WERI-Rb-1 (cell line): ENCODE measurements around the gene ZYG11B.
"Not testable (repeated sequence)": the region's sequence is repeated elsewhere in the genome, so short reads cannot be mapped to it uniquely, and the experiment has no call there.

ENCODE experiments used
- DNase-seq: peaks from one replicate; pipeline ENCODE4 v3.0.0-alpha.2; 2020
- H3K27ac ChIP-seq: fragments of 250-450 bp; sonication (Bioruptor Pico); 2 replicates; pipeline ENCODE4 v1.5.1; 2020; ENCODE audit warnings: mild to moderate bottlenecking, moderate library complexity
- H3K27me3 ChIP-seq: fragments of 250-450 bp; sonication (Bioruptor Pico); 2 replicates; pipeline ENCODE4 v1.5.1; 2021; ENCODE audit warnings: mild to moderate bottlenecking, low read depth, moderate library complexity; ENCODE audit not compliant: insufficient read depth, severe bottlenecking
- H3K36me3 ChIP-seq: fragments of 250-450 bp; sonication (Bioruptor Pico); 2 replicates; pipeline ENCODE4 v1.5.1; 2020; ENCODE audit warnings: mild to moderate bottlenecking, moderate library complexity
- H3K4me3 ChIP-seq: 2 replicates; pipeline ENCODE4 v1.5.1; 2011; ENCODE audit warnings: low read depth, mild to moderate bottlenecking, control low read depth, low read length
- H3K9me3 ChIP-seq: fragments of 250-450 bp; sonication (Bioruptor Pico); 2 replicates; pipeline ENCODE4 v1.5.1; 2021; ENCODE audit warnings: mild to moderate bottlenecking, moderate library complexity; ENCODE audit not compliant: severe bottlenecking
- CTCF ChIP-seq: IDR thresholded peaks from 2 replicates; pipeline ENCODE4 v1.5.1; 2011; ENCODE audit warnings: low read depth, mild to moderate bottlenecking, control low read depth, inconsistent platforms, low read length

Gene ZYG11B

GRCh38 chr1:52792036-52792435, 65.8 kb downstream of the ZYG11B start:
- DNase-seq = no peak
- no peak overlapping the region for H3K4me3 ChIP-seq
- H3K9me3 ChIP-seq = no peaks in the 10 kb centered on the region

GRCh38 chr1:52793717-52794116, 67.5 kb downstream of the ZYG11B start:
- not testable (repeated sequence) for H3K4me3 ChIP-seq, H3K27ac ChIP-seq, H3K27me3 ChIP-seq, H3K9me3 ChIP-seq, DNase-seq
- peaks cover 31% of the 10 kb centered on the region for H3K36me3 ChIP-seq

More at GRCh38 chr1:52792036-52792435, 65.8 kb downstream of the ZYG11B start:
- TF ChIP-seq CTCF = no peak
- no peak overlapping the region for H3K27ac ChIP-seq
- no peaks in the 10 kb centered on the region for H3K27me3 ChIP-seq
- peaks cover 25% of the 10 kb centered on the region for H3K36me3 ChIP-seq

DNA sequence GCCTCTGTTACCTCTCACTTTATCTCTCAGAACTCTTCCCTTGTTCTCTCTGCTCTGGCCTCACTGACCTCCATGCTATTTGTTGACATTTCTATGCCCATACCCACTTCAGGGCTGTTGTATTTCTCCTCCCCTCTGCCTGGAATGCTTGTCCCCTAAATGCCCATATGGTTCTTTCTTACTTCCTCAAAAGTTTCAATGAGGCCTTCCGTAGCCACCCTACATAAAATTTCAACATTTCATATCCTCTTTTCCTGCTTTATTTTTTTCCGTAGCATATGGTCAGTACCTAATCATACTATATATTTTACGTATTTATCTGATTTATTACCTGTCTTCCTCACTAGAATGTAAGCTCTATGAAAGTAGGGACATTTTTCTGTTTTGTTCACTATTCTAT, 69.2 kb downstream of the ZYG11B start:
- Histone ChIP-seq H3K9me3 (no peaks in the 10 kb centered on the region), H3K4me3 (no peak overlapping the region), H3K36me3 (peaks cover 27% of the 10 kb centered on the region), H3K27me3 (no peaks in the 10 kb centered on the region), H3K27ac (no peak overlapping the region)
- DNase-seq = no peak
- no peak for TF ChIP-seq CTCF

- Histone ChIP-seq H3K9me3 (no peaks in the 10 kb centered on the region), H3K27me3 (no peaks in the 10 kb centered on the region), H3K36me3 (peaks cover 21% of the 10 kb centered on the region), H3K4me3 (no peak overlapping the region), H3K27ac (no peak overlapping the region)
- no peak for DNase-seq
- no peak for TF ChIP-seq CTCF
Measured at GRCh38 chr1:52798331-52798730, 72.1 kb downstream of the ZYG11B start.

GRCh38 chr1:52801011-52801410, 74.8 kb downstream of the ZYG11B start:
- Histone ChIP-seq H3K27me3 (no peaks in the 10 kb centered on the region), H3K36me3 (peaks cover 27% of the 10 kb centered on the region)
- no peak for TF ChIP-seq CTCF

DNA sequence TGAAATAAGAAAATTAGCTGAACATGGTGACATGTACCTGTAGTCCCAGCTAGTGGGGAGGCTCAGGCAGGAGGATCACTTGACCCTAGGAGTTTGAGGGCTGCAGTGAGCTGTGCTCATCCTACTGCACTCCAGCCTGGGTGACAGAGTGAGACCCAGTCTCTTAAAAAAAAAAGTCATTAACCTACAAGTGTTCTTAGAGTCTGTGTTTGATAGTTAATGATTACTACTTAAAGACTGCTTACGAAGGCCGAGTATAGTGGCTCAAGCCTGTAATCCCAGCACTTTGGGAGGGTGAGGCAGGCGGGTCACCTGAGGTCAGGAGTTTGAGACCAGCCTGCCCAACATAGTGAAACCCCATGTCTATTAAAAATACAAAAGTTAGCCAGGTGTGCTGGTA, 77.8 kb downstream of the ZYG11B start:
- not testable (repeated sequence) for H3K4me3 ChIP-seq, H3K27ac ChIP-seq, H3K9me3 ChIP-seq, H3K27me3 ChIP-seq
- H3K36me3 ChIP-seq = peaks cover 13% of the 10 kb centered on the region
- peak; percentile 10 for DNase-seq

More at GRCh38 chr1:52801011-52801410, 74.8 kb downstream of the ZYG11B start:
- no peak for DNase-seq
- H3K4me3 ChIP-seq = no peak overlapping the region
- H3K27ac ChIP-seq = no peak overlapping the region
- no peaks in the 10 kb centered on the region for H3K9me3 ChIP-seq

DNA sequence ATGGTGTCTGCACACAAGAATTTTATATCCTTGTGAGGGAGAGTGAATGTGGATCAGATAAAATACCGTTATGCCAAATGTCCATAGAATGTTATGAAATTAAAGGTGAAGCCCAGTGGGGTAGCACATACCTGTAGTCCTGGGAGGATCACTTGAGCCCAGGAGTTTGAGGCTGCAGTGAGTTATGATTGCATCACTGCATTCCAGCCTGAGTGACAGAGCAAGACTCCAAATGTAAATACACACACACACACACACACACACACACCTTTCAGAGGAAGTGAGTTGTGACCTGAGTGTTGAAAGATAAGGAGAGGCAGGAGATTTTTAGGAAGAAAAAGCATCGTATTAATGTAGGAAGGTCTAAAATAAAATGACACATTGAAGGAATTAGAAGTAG, 88.2 kb downstream of the ZYG11B start:
- no peak overlapping the region for H3K27ac ChIP-seq
- no peaks in the 10 kb centered on the region for H3K27me3 ChIP-seq
- H3K9me3 ChIP-seq = no peaks in the 10 kb centered on the region
- DNase-seq = no peak
- no peak overlapping the region for H3K4me3 ChIP-seq
- peaks cover 24% of the 10 kb centered on the region for H3K36me3 ChIP-seq
- no peak for TF ChIP-seq CTCF

DNA sequence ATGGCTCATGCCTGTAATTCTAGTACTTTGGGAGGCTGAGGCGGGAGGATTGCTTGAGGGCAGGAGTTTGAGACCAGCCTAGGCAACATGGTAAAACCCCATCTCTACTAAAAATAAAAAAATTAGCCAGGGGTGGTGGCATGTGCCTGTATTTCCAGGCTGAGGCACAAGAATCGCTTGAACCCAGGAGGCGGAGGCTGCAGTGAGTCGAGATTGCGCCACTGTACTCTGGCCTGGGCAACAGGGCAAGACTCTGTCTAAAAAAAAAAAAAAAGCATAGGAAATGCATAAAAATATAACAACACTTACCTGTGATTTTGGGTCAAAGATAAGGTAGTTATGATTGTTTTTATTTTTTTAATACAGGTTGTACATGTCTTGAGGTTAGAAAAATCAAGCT, 94.6 kb downstream of the ZYG11B start:
- not testable (repeated sequence) for H3K4me3 ChIP-seq, DNase-seq, H3K9me3 ChIP-seq, H3K27me3 ChIP-seq, H3K27ac ChIP-seq
- peaks cover 15% of the 10 kb centered on the region for H3K36me3 ChIP-seq
